HG03280 (cell line): Measurements from ENCODE around the gene TMEM150A.
"Not testable (repeated sequence)": the region's sequence is repeated elsewhere in the genome, so short reads cannot be mapped to it uniquely, and the experiment has no call there.

ENCODE experiments used
- ATAC-seq: cut with Tn5 transposase; IDR thresholded peaks from one replicate; pipeline ENCODE4 v1.9.1; 2021; ENCODE audit warnings: mild to moderate bottlenecking, moderate library complexity; ENCODE audit not compliant: unreplicated experiment

TMEM150A gene

DNA sequence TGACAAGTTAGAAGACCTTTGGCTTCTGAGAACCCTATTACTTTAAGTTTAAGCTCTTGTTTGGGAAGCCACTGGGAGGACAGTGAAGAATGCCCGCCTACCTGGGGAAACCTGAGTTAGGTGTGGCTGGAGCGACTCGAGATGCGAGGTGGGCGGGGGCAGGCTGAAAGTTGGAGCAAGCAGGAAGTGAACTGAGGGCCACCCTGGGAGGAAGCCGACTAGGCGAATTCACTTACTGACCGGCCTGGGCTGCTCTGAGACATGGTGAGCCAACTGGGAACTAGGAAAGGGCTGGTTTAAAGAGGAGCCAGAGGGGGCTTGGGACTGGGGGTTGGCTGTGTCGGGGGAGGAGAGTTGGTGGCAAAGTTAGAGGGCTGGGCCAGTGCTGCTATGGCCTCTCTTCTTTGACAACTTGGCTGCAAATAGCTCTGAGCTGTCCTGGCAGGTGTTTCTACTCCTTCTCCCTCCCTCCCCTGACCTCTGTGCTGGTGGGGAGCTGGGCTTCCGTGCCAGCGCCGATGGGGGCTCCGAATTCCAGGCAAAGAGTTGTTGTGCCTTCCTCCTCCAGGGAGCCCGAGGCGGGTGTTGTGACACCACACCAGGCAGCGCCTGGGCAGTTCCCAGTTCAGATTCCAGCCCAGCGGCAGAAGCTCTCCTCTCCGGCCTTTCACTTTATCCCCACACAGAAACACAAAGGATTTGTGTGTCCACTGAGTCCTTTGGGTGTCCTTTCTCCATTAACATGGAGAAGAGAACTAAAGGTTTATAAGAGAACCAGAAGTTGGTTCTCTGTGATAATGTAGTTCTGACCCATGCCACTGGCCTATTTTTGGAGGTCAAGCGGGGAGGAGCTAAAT, 24.9 kb downstream of the TMEM150A start, which contains the start of gene VAMP8:
TSS of gene VAMP8 (plus strand) at position 201 of the 857 bp plus-strand sequence. CDS start at position 262, 61 bp downstream.
- ATAC-seq, result peak; percentile 70

GRCh38 chr2:85577063-85577385, 25.5 kb downstream of the TMEM150A start:
- no peak for ATAC-seq

DNA sequence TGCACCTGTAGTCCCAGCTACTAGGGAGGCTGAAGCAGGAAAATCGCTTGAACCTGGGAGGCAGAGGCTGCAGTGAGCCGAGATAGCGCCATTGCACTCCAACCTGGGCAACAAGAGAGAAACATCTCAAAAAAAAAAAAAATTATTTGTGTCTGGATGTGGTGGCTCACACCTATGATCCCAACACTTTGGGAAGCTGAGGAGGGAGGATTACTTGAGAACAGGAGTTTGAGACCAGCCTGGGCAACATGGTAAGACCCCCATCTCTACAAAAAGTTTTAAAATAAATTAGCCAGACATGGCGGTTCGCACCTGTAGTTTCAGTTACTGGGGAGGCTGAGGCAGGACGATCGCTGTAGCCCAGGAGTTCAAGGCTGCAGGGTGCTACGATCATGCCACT, 26.8 kb downstream of the TMEM150A start:
- no peak for ATAC-seq

- no peak for ATAC-seq
These were observed 36.2 kb downstream of the TMEM150A start for GRCh38 chr2:85566265-85566664.

- no peak for ATAC-seq
These were observed 38.3 kb downstream of the TMEM150A start for GRCh38 chr2:85564144-85564563.

GRCh38 chr2:85561280-85562212, 41.0 kb downstream of the TMEM150A start, which contains the start of gene GGCX:
Gene GGCX (minus strand): TSS chr2:85561493. CDS start chr2:85561428, 65 bp downstream.
- peak; percentile 91 for ATAC-seq

- ATAC-seq, result peak; percentile 21
These were observed 41.7 kb downstream of the TMEM150A start for GRCh38 chr2:85560812-85561279.

GRCh38 chr2:85560403-85560726, 42.1 kb downstream of the TMEM150A start:
- not testable (repeated sequence) for ATAC-seq

- ATAC-seq, result no peak
These were observed 44.3 kb downstream of the TMEM150A start for GRCh38 chr2:85558160-85558559.

- ATAC-seq, result no peak
These were observed 45.4 kb downstream of the TMEM150A start for GRCh38 chr2:85557130-85557529.

DNA sequence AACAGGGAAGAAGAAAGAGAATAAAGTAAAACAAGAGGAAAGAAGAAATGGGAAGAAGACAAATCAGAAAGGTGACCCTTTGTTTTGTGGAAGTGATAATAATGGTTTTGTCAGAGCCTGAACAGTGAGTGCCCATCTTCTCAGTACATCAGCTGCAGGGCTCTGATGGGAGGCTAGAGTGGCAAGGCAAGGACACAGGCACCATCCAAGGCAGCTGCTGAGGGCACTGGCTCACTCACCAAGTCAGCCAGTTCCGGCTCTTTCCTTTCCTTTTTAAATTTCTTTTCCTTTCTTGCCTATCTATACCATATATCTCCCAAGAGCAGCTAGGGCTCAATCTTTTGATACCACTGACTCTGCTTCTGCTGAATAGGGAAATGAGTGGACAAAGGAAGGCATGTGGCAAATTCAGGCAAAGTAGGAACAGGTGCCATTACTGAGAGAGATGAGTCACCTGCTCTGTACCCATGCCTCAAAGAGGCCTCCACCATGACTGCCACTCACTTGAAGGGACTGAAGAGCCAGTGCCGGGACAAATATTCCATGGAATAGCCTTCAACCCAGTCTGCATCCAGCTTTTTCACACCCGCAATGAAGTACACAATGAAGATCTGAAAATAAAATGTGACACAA, 47.4 kb downstream of the TMEM150A start:
- ATAC-seq, result no peak

DNA sequence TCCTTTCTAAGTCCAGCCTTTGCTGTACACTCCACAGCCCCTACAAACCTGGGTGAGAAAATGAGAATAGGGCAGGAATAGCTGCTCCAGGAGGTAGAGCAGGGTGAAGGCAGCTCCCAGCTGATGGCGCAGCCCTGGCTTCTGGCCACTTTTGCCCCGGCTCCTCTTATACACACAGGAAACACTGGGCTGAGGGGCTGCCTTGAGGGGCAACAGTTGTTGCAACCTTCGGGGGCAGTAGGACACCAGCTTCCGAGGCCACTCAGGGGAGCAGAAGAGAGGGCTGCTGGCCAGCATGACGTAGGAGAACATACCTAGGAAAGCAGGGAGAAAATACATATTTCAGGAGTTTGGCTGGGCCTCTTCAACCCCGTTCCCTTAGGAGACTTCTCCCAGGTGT, 49.3 kb downstream of the TMEM150A start:
- ATAC-seq, result no peak

DNA sequence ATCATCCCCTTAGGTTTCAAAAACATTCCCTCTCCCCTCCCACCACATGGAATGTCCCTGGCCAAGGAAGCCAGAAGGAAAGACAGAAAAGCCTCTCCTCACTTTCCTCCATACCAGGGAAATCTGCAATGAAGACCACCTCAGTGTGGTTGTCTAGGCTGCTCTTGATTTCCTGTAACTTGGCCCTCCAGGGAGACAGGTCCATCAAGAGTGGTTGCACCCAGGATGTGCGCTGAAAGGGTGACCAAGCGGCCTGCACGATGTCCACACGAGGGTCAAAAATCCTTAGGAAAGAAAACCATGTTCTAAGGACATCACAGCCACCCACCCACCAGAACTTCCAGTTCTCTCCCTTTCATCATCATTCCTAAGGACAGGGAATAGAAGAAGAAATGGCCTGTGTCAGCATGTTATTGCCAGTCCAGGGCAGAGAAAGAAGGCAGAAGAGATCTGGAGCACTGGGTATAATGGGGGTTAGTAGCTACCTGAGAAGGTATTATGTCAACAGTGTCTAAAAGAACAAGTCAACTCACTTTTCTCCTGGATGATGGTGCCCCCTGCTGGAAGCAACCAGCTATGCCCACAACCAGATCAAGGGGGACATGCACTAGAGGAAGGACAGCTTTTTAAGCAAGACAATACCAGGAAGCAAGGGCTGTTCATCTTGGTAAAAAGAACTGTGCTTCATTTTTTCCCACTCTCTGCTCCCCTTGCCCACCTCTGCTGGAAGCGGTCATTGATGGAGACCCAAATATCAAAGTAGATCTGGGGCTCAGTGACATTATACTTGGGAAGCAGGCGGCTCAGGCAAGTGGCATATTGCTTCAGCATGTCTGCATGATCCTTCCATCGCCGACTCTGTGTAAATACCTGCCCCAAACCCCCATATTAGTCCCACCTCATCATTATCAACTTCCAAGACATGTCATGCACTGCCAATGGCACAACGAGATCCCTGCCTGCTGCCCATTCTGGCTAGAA, 50.5 kb downstream of the TMEM150A start:
- peak; percentile 71 for ATAC-seq

- ATAC-seq, result no peak
These were observed 52.0 kb downstream of the TMEM150A start for GRCh38 chr2:85550486-85550885.

GRCh38 chr2:85549826-85550225, 52.7 kb downstream of the TMEM150A start:
- no peak for ATAC-seq

DNA sequence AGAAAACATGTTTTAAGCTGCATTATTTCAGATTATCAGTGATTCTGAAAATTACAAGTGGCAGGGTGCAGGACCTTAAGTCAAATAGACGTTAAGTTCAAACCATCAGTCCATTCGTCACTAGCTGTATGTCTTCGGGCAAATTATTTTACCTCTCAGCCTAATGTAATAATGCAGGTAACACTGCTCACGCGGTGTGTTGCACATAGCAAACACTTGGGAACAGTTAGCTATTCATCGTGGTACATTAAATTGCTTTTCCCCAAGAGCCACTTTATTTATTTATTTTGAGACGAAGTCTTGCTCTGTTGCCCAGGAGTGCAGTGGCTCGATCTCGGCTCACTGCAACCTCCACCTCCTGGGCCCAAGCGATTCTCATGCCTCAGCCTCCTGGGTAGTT, 53.4 kb downstream of the TMEM150A start:
- ATAC-seq, result no peak

- no peak for ATAC-seq
These were observed 53.9 kb downstream of the TMEM150A start for GRCh38 chr2:85548608-85548900.
